ENCODE measurements around the gene DCC. TPM values are rescaled to one million over a fixed set of nuclear protein-coding genes. Genes with fewer than 3 reads are reported as not detected.
A peak's percentile ranks its signal among the peaks of the same experiment; 100 is the strongest.

The DCC gene
- total and polyA plus RNA-seq, 12 donors, result under 0.01 to 0.89 (median 0.09) TPM; not detected in 8

DNA sequence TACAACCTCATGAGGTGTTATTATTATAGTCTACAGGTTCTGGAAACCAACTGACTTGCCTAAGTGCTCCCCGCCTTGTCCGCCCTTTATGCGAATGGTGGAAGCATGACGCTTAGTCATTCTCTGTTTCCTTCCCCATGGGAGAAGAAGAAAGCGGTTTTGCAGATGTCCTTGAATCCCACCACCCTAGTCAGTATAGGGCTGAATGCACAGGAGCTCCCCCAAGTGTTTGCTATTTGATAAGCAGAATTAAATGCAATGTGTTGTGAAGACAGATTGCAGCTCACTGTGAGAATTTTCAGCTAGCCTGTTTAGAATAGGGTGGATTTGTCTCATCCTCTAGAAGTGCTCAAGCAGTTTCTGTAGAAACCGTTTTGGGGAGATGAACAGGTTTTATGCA, 652.0 kb downstream of the DCC start:
- Histone ChIP-seq H3K4me1 (no peaks in the 10 kb centered on the region), H3K9me3 (no peaks in the 10 kb centered on the region), H3K4me3 (no peak overlapping the region), H3K27me3 (no peaks in the 10 kb centered on the region), H3K27ac (no peak overlapping the region), H3K36me3 (no peaks in the 10 kb centered on the region)
- no peak for ATAC-seq
- DNase-seq, result no peak
- intact Hi-C loops (cut with DNase I), result no loop called here
- 46 to 49% methylated on average over 6 of the region's 6 CpGs for WGBS, 2 donors
- peak in 3 of 9 donors; percentile 20 to 25 (median 24) for TF ChIP-seq CTCF (IDR thresholded peaks at IDR 0.05)

GRCh38 chr18:52995875-52996274, 655.9 kb downstream of the DCC start:
- DNase-seq (no peak), ATAC-seq (no peak)
- Histone ChIP-seq H3K27ac (no peak overlapping the region), H3K36me3 (no peaks in the 10 kb centered on the region), H3K27me3 (no peaks in the 10 kb centered on the region), H3K4me3 (no peak overlapping the region), H3K9me3 (no peaks in the 10 kb centered on the region), H3K4me1 (no peaks in the 10 kb centered on the region)
- 83 to 87% methylated on average over 4 of the region's 4 CpGs for WGBS, 2 donors
- TF ChIP-seq CTCF (IDR thresholded peaks at IDR 0.05), result no peak
- intact Hi-C loops (cut with DNase I), result no loop called here

DNA sequence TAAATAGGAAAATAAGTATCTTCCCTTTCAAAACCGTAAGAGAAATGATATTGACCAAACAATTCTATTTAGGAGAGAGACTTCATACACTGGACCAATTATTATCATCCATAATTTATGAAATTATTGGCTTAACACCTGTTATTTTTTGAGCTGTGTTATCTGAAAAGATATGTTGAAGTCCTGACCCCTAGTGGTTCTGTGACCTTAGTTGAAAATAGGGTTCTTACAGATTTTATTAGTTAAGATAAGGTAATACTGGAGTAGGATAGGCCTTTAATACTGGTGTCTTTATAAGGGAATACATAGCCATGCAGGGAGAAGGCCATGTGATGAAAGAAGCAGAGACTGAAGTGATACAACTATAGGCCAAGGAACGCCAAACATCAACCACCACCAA, 659.6 kb downstream of the DCC start:
- 88 to 91% methylated on average over 2 of the region's 2 CpGs for WGBS, 2 donors
- no peak for TF ChIP-seq CTCF (IDR thresholded peaks at IDR 0.05)
- no peak for DNase-seq

GRCh38 chr18:53004798-53005197, 664.8 kb downstream of the DCC start:
- no peaks in the 10 kb centered on the region for H3K9me3 ChIP-seq
- H3K27ac ChIP-seq, result no peak overlapping the region
- TF ChIP-seq CTCF (IDR thresholded peaks at IDR 0.05), result no peak
- DNase-seq (no peak), ATAC-seq (no peak)
- H3K27me3 ChIP-seq, result no peaks in the 10 kb centered on the region
- H3K4me3 ChIP-seq, result no peak overlapping the region
- intact Hi-C loops (cut with DNase I), result no loop called here
- WGBS, 2 donors, result 12 to 16% methylated on average over 1 of the region's 1 CpG
- no peaks in the 10 kb centered on the region for H3K4me1 ChIP-seq
- no peaks in the 10 kb centered on the region for H3K36me3 ChIP-seq

More for the DNA sequence above, 659.6 kb downstream of the DCC start:
- no peak for ATAC-seq
- Histone ChIP-seq H3K36me3 (no peaks in the 10 kb centered on the region), H3K4me3 (no peak overlapping the region), H3K27me3 (no peaks in the 10 kb centered on the region), H3K27ac (no peak overlapping the region), H3K9me3 (no peaks in the 10 kb centered on the region), H3K4me1 (no peaks in the 10 kb centered on the region)
- intact Hi-C loops (cut with DNase I), result no loop called here
